Retinal pigment epithelial cell (primary cell): ENCODE measurements around the gene GPR180.

ENCODE experiments used
- DNase-seq: peaks from one replicate; pipeline ENCODE4 v3.0.0-alpha.2; 2010; ENCODE audit warnings: low read depth
- H3K4me3 ChIP-seq: 2 replicates; pipeline ENCODE4 v1.5.1; 2011; ENCODE audit warnings: mild to moderate bottlenecking, low read length, control low read depth, moderate library complexity
- CTCF ChIP-seq: conservative IDR thresholded peaks from 2 replicates; pipeline ENCODE4 v1.5.1; 2011; ENCODE audit warnings: low read depth, low read length, control low read depth, inconsistent platforms

GPR180 gene

GRCh38 chr13:94579063-94579462 lies 22.6 kb upstream of the GPR180 start:
- no peak for TF ChIP-seq CTCF
- no peak overlapping the region for H3K4me3 ChIP-seq
- DNase-seq: no peak

GRCh38 chr13:94583926-94584325 lies 17.7 kb upstream of the GPR180 start:
- no peak for TF ChIP-seq CTCF
- H3K4me3 ChIP-seq: no peak overlapping the region
- no peak for DNase-seq

GRCh38 chr13:94585543-94586101 lies 16.0 kb upstream of the GPR180 start:
- TF ChIP-seq CTCF: no peak
- no peak overlapping the region for H3K4me3 ChIP-seq
- no peak for DNase-seq

- no peak overlapping the region for H3K4me3 ChIP-seq
- TF ChIP-seq CTCF: no peak
- DNase-seq: no peak
Observed at GRCh38 chr13:94586371-94586770, 15.3 kb upstream of the GPR180 start.

- no peak overlapping the region for H3K4me3 ChIP-seq
- no peak for DNase-seq
- no peak for TF ChIP-seq CTCF
Observed at GRCh38 chr13:94588541-94588940, 13.1 kb upstream of the GPR180 start.

GRCh38 chr13:94590744-94591143 lies 10.9 kb upstream of the GPR180 start:
- H3K4me3 ChIP-seq: no peak overlapping the region
- DNase-seq: no peak
- no peak for TF ChIP-seq CTCF

- TF ChIP-seq CTCF: no peak
- no peak for DNase-seq
- peak overlapping the region; percentile 99 for H3K4me3 ChIP-seq
Observed at GRCh38 chr13:94595001-94595949, 6.4 kb upstream of the GPR180 start.
